ENCODE results near the gene ERICH4.

ERICH4 gene

DNA sequence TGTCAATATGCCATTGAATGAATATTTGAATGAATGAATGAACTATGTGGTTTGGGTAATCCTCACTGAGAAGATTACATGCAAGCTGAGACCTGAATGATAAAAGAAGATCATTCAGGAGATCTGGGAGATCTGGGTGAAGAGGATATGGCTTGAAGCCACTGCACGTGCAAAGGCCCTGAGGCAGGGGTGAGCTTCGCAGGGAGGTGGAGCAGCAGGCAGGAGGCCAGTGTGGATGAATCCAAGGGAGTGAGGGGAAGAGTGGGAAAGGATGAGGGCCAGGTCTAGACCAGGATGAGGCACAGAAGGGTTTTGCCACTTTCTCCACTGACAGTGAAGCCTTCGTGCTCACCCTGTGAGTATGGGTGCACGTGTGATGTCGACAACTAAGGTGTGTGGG is 49.9 kb downstream of the ERICH4 start:
- TF ChIP-seq, protein P1, sequence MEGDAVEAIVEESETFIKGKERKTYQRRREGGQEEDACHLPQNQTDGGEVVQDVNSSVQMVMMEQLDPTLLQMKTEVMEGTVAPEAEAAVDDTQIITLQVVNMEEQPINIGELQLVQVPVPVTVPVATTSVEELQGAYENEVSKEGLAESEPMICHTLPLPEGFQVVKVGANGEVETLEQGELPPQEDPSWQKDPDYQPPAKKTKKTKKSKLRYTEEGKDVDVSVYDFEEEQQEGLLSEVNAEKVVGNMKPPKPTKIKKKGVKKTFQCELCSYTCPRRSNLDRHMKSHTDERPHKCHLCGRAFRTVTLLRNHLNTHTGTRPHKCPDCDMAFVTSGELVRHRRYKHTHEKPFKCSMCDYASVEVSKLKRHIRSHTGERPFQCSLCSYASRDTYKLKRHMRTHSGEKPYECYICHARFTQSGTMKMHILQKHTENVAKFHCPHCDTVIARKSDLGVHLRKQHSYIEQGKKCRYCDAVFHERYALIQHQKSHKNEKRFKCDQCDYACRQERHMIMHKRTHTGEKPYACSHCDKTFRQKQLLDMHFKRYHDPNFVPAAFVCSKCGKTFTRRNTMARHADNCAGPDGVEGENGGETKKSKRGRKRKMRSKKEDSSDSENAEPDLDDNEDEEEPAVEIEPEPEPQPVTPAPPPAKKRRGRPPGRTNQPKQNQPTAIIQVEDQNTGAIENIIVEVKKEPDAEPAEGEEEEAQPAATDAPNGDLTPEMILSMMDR (IDR thresholded peaks at IDR 0.05; ENCODE audit: borderline replicate concordance, control extremely low read depth, extremely low read depth, insufficient read depth, missing control alignments), result no peak
- in situ Hi-C loops (cut with MboI; ENCODE audit: low sequenced_read_pairs, unreplicated experiment), result no loop called here
- DNase-seq (ENCODE audit: low spot score), result no peak

Data from GM13976 (cell line).